Body of pancreas (tissue), 4 donors: ENCODE results near the gene PTPRN2. TPM values are rescaled to one million over a fixed set of nuclear protein-coding genes. Genes with fewer than 3 reads are reported as not detected.

Experiments
- ATAC-seq: fragments of 150-250 bp; one replicate; pipeline ENCODE4 v1.9.1; 2016
- DNase-seq, 4 donors: peaks; one replicate each; pipeline ENCODE4 v3.0.0-alpha.2; 2019
- H3K27ac ChIP-seq, 4 donors: fragments of 200-600 bp; sonication (generic); 1 replicate in 3 of 4; 2 replicates in 1 of 4; pipeline versions ENCODE4 v1.5.1 to v1.6.1; 2016 to 2019; ENCODE audit warnings: mild to moderate bottlenecking in 1 of 4, mixed read lengths in 1 of 4, moderate library complexity in 1 of 4
- H3K27me3 ChIP-seq, 2 donors: fragments of 200-600 bp; sonication (generic); one replicate each; pipeline ENCODE4 v1.6.0; 2016; ENCODE audit warnings: mild to moderate bottlenecking in 1 of 2
- H3K36me3 ChIP-seq, 2 donors: fragments of 200-600 bp; sonication (generic); replicated peaks in 1 of 2; 2 replicates each; pipeline ENCODE4 v1.5.1; 2016; ENCODE audit warnings: low read depth in 2 of 2; ENCODE audit not compliant: insufficient read depth in 1 of 2
- H3K4me1 ChIP-seq: fragments of 200-600 bp; sonication (generic); one replicate; pipeline ENCODE4 v1.6.0; 2016
- H3K4me3 ChIP-seq, 2 donors: fragments of 200-600 bp; sonication (generic); 1 replicate in 1 of 2; 2 replicates in 1 of 2; pipeline ENCODE4 v1.5.1; 2016 to 2019
- H3K9me3 ChIP-seq, 3 donors: fragments of 200-600 bp; sonication (generic); 1 replicate in 2 of 3; 2 replicates in 1 of 3; pipeline ENCODE4 v1.5.1; 2016
- POLR2A ChIP-seq, 3 donors: fragments of 450-650 bp; IDR thresholded peaks; one replicate each; pipeline ENCODE4 v1.6.1; 2016; ENCODE audit warnings: antibody characterized with exemption in 3 of 3, mild to moderate bottlenecking in 2 of 3
- WGBS, 2 donors: methylation state at CpG; one replicate each; pipeline ENCODE4 v1.1.5; 2017; 5-methylcytosine and 5-hydroxymethylcytosine counted together
- intact Hi-C: fragments of 100-400 bp; cut with DNase I; formaldehyde crosslinking; loops from one replicate; pipeline ENCODE4 v1.15.1; 2023
- total RNA-seq, 2 donors: library from RNA; depleted of rRNA; stranded (reverse); fragments of >200 nt; gene quantifications; one replicate each; pipeline ENCODE4 v1.1.0, GENCODE V29; 2016
- TF ChIP-seq, protein P1 (sequence below), 7 experiments: fragments of 450-650 bp in 4 of 7; fragments of 200-600 bp in 3 of 7; sonication (generic) in 3 of 7; IDR thresholded peaks; one replicate each; pipeline ENCODE4 v1.5.1; 2016 to 2019; ENCODE audit warnings: antibody characterized with exemption in 7 of 7

The PTPRN2 gene
- total RNA-seq, 2 donors from 2014 or later, result 31.6 to 76.1 TPM

DNA sequence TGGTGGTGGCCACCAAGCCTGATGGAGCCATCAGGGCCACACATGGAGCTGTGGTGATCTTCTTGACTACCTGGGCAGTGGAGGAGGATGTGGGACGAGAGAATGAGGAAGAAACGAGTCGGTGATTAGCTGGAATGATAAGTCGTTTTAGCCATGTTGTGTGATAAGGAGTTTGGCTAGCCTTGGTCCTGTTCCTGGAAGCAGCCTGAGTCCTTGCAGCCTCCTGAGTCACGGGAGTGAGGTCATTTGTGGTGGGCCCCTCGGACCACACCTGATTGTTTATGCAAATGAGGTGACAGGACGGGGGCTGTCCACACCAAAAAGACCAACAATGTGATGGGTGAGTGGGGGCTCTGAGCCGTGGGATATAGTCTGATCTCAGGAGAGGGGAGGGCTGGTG lies 554.4 kb downstream of the PTPRN2 start:
- no peak overlapping the region for H3K27ac ChIP-seq
- H3K9me3 ChIP-seq, result no peaks in the 10 kb centered on the region
- ATAC-seq (no peak), DNase-seq (no peak)
- intact Hi-C loops, result no loop called here
- TF ChIP-seq, protein P1, sequence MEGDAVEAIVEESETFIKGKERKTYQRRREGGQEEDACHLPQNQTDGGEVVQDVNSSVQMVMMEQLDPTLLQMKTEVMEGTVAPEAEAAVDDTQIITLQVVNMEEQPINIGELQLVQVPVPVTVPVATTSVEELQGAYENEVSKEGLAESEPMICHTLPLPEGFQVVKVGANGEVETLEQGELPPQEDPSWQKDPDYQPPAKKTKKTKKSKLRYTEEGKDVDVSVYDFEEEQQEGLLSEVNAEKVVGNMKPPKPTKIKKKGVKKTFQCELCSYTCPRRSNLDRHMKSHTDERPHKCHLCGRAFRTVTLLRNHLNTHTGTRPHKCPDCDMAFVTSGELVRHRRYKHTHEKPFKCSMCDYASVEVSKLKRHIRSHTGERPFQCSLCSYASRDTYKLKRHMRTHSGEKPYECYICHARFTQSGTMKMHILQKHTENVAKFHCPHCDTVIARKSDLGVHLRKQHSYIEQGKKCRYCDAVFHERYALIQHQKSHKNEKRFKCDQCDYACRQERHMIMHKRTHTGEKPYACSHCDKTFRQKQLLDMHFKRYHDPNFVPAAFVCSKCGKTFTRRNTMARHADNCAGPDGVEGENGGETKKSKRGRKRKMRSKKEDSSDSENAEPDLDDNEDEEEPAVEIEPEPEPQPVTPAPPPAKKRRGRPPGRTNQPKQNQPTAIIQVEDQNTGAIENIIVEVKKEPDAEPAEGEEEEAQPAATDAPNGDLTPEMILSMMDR (IDR thresholded peaks at IDR 0.05), result no peak
- TF ChIP-seq POLR2A (IDR thresholded peaks at IDR 0.05), result no peak
- H3K4me1 ChIP-seq, result no peaks in the 10 kb centered on the region
- no peak overlapping the region for H3K4me3 ChIP-seq
- no peaks in the 10 kb centered on the region for H3K27me3 ChIP-seq
- H3K36me3 ChIP-seq, result no peaks in the 10 kb centered on the region
- 84 to 91% methylated on average over 8 of the region's 8 CpGs for WGBS, 2 donors

DNA sequence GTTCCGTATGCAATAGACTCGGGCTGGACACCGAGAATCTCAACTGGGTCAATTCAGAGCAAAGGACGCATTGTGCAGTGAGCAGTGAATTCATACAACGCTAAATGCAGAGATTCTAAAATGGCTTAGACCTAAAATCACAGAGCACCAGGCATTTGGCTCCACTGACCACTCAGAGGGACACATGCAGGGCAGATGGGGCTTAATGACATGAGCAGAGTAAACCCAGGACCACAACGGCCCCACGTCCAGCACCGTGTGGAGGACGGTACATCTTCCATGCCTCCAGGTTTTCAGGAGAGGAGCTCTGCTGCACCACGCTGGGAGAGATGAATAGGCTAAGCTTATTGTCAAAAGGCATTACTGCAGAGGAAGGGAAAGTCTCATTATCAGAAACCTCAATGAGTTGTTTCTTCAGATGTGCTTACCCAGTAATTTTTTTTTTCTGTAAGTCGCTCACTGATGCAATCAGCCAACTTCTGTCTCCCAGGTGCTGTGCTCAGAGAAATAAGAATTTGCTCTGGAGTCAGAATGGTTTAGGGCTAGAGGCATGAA lies 555.0 kb downstream of the PTPRN2 start:
- H3K4me3 ChIP-seq, result no peak overlapping the region
- no peak for ATAC-seq
- H3K27me3 ChIP-seq, result no peaks in the 10 kb centered on the region
- no peak overlapping the region for H3K27ac ChIP-seq
- H3K4me1 ChIP-seq, result no peaks in the 10 kb centered on the region
- 80 to 83% methylated on average over 11 of the region's 11 CpGs for WGBS, 2 donors
- intact Hi-C loops, result no loop called here
- H3K9me3 ChIP-seq, result no peaks in the 10 kb centered on the region
- DNase-seq, result no peak
- TF ChIP-seq POLR2A (IDR thresholded peaks at IDR 0.05), result no peak
- H3K36me3 ChIP-seq, result no peaks in the 10 kb centered on the region

DNA sequence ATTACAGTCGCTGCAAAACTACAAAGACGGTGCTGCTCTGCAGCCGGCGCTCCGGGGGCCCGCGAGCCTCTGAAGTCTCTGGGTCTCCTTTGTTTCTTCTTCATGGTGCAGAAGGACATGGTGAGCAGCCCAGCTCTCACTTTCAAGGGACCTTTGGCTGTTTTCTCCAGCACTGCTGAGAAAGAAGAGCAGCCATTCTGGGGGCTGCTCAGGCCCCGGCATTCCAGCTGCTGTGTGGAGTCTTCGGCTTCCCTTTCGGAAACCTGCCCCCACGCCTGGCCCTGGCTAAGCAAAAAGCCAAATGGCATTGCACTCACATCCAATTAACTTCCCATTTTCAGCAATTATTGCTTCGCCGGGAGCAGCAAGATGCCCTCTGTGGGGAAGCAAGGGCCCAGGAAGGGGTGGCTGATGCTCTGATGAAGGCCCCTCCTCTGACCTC lies 555.7 kb downstream of the PTPRN2 start:
- Histone ChIP-seq H3K36me3 (no peaks in the 10 kb centered on the region), H3K4me3 (no peak overlapping the region), H3K9me3 (no peaks in the 10 kb centered on the region), H3K4me1 (no peaks in the 10 kb centered on the region), H3K27ac (no peak overlapping the region), H3K27me3 (no peaks in the 10 kb centered on the region)
- ATAC-seq (no peak), DNase-seq (no peak)
- TF ChIP-seq, protein P1 (IDR thresholded peaks at IDR 0.05), result no peak
- no peak for TF ChIP-seq POLR2A (IDR thresholded peaks at IDR 0.05)
- WGBS, 2 donors, result 76 to 81% methylated on average over 13 of the region's 13 CpGs
- intact Hi-C loops, result no loop called here

DNA sequence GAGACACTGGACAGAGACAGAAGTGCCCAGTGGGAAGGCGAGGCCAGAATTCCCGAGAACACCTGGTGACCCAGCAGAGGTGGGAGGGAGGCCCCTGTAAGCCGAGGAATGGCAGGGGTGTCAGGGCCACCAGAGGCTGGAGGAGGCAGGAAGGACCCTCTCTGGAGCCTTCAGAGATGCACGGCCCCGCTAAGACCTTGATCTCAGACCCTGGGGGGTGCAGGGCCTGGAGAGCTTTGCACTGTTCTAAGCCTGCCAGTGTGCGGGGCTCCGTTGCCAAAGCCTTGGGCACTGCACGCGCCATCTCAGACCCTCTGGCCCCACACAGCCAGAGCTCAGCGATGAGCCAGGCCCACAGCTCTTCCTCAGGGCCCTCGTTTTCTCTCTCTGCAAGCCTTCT lies 557.1 kb downstream of the PTPRN2 start:
- WGBS, 2 donors, result 92 to 95% methylated on average over 9 to 11 of the region's 11 CpGs
- TF ChIP-seq POLR2A (IDR thresholded peaks at IDR 0.05), result no peak
- TF ChIP-seq, protein P1 (IDR thresholded peaks at IDR 0.05), result no peak
- Histone ChIP-seq H3K9me3 (no peaks in the 10 kb centered on the region), H3K4me3 (no peak overlapping the region), H3K27ac (no peak overlapping the region), H3K36me3 (no peaks in the 10 kb centered on the region), H3K27me3 (no peaks in the 10 kb centered on the region), H3K4me1 (no peaks in the 10 kb centered on the region)
- no peak for DNase-seq
- intact Hi-C loops, result no loop called here
- no peak for ATAC-seq

DNA sequence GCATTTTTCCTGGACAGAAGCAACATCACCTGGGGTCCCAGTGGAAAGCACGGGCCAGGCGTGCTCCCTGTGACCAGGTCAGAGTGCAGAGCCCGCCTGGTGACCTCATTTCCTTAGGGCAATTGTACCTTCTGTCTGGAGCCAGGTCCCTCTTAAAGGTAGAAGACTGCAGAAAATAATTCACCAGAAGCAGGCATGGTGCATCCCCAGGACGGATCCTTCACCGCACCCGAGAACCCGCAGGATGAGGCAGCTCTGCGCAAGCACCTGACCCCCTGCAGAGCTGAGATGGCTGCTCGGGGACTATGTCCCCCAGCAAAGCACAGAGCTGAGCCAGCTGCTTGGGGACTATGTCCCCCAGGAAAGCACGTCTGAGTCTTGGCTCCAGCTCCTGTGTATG lies 557.6 kb downstream of the PTPRN2 start:
- intact Hi-C loops, result no loop called here
- no peaks in the 10 kb centered on the region for H3K9me3 ChIP-seq
- no peaks in the 10 kb centered on the region for H3K36me3 ChIP-seq
- no peaks in the 10 kb centered on the region for H3K4me1 ChIP-seq
- DNase-seq (no peak), ATAC-seq (no peak)
- TF ChIP-seq POLR2A (IDR thresholded peaks at IDR 0.05), result no peak
- TF ChIP-seq, protein P1 (IDR thresholded peaks at IDR 0.05), result no peak
- H3K27ac ChIP-seq, result no peak overlapping the region
- H3K27me3 ChIP-seq, result no peaks in the 10 kb centered on the region
- 83 to 91% methylated on average over 8 to 10 of the region's 10 CpGs for WGBS, 2 donors
- H3K4me3 ChIP-seq, result no peak overlapping the region
